HG03558 (cell line): ENCODE results near the gene MAP7.
"Not testable (repeated sequence)": the region's sequence is repeated elsewhere in the genome, so short reads cannot be mapped to it uniquely, and the experiment has no call there.

ENCODE experiments used
- ATAC-seq: cut with Tn5 transposase; IDR thresholded peaks from one replicate; pipeline ENCODE4 v1.9.1; 2021; ENCODE audit warnings: moderate number of reproducible peaks; ENCODE audit not compliant: unreplicated experiment; ENCODE audit errors: extremely low read depth

The MAP7 gene

GRCh38 chr6:136318676-136319075 lies 231.5 kb downstream of the MAP7 start:
- ATAC-seq, result no peak

GRCh38 chr6:136317971-136318370 lies 232.3 kb downstream of the MAP7 start:
- no peak for ATAC-seq

DNA sequence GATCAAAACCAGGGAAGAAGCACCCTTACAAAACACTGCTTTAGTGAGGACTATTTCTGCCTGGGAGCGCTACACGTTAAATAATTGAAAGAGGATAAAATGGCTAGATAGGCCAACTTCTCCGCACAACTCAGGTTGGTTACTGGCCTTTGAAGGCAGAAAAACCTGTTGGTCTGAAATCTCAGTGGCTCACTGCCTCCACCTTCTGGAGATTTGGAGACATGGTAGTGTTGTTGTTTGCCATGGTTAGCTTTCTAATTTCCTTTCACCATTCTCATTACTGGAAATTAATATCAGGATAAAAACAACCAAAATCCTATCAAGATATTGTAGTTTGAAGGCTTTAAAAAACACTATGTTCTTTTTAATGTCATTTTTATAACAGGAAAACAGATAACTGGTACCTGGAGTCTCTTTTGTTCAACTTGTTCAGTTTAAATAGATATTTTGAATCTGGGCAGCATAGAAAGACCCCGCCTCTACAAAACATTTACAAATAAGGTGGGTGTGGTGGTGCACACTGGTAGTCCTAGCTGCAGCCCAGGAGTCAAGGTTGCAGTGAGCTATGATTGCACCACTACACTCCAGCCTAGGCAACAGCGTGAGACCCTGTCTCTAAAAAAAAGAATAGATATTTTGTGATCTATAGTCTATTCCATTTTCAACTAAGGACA lies 233.1 kb downstream of the MAP7 start:
- ATAC-seq, result no peak

DNA sequence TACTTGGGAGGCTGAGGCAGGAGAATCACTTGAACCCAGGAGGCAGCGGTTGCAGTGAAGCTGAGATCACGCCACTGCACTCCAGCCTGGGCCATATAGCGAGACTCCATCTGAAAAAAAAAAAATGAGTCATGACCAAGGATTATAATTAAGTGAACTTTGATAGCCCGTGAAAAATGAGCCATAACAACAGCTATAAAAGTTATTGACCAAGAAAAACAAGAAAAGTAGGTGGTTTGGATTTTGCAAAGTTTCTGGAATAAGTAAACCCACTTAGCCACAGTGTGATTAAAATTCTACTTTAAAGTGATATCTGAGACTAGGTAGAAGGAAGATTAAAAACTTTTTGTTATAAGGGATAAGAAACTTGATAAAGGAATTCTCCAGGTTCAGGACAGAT lies 234.6 kb downstream of the MAP7 start:
- no peak for ATAC-seq

GRCh38 chr6:136312975-136313374 lies 237.2 kb downstream of the MAP7 start:
- no peak for ATAC-seq

DNA sequence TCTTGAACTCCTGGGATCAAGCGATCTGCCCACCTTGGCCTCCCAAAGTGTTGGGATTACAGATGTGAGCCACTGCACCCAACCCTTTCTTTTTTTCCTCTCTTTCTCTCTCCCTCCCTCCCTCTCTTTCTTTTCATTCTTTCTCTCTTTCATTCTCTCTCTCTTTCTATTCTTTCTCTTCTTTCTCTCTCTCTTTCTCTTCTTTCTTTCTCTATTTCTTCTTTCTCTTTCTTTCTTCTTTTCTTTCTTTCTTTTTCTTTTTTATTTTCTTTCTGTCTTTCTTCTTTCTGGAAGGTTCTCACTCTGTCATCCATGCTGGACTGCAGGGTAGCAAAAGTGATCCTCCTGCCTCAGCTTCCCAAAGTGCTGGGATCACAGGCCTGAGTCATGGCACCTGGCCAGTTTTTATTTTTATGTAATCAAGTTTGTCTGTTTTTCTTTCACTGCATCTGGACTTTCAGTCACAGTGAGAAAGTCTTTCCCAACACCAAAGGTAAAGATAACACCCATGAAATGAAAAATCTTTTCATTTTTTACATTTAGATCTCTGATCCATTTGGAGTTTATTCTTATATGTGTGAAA lies 240.4 kb downstream of the MAP7 start:
- no peak for ATAC-seq

DNA sequence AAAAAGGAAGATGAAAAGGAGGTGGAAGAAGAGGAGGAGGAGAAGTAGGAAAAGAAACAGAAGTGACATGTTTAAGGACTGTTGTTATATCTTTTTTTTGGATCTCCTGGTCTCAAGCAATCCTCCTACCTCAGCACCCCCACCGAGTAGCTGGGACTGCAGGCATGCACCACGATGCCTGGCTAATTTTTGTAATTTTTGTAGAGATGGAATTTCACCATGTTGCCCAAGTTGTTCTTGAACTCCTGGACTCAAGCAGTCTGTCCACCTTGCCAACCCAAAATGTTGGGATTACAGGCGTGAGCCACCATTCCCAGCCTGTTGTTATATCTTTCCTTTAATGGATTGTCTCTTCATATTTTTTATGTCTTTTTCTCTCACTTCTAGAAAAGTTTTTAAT lies 241.1 kb downstream of the MAP7 start:
- no peak for ATAC-seq

GRCh38 chr6:136308469-136308868 lies 241.8 kb downstream of the MAP7 start:
- ATAC-seq, result not testable (repeated sequence)

DNA sequence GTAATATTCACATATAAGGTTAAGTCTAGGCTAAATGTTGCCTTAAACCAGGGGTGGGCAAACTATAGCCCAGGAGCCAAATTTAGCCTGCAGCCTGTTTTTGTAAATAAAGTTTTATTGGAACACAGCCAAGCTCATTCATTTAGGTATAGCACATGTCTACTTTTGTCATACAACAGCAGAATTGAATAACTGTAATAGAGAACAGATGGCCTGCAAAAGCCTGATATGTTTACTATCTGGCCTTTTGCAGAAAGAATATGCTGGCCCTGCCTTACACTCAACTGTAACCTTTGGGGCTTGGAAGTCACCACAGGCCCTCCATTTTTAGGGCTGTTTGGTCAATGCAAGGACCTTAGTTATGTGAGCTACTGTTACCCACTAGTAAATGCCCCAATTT lies 242.9 kb downstream of the MAP7 start:
- ATAC-seq, result no peak

DNA sequence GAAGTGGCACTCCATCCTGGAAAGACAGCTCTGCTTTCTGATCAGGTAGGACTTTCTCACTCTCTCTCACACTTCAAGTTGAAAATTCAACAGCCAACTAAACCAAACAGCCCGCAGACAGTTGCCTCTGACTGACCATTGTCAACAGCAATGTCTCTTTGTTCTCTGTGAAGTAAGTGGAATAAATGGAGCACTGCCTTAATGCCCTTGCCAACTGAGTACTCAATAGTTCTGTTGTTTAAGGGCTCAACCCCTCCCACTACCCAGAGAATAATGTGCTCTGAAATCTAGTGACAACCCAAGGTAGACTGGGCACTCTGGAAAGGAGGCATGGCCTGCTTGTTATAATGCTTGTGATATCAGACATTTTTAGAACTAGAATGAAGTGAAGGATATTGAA lies 243.8 kb downstream of the MAP7 start:
- ATAC-seq, result no peak

- no peak for ATAC-seq
Observed at GRCh38 chr6:136304410-136304809, 245.8 kb downstream of the MAP7 start.

DNA sequence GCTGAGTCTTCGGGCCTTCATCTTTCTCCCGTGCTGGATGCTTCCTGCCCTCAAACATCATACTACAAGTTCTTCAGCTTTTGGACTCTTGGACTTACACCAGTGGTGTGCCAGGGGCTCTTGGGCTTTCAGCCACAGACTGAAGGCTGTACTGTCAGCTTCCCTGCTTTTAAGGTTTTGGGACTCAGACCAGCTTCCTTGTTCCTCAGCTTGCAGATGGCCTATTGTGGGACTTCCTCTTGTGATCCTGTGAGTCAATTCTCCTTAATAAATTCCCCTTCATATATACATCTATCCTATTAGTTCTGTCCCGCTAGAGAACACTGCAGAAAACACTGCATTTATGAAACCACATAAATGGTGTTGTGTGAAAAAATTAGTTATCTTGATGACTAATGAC lies 246.7 kb downstream of the MAP7 start:
- no peak for ATAC-seq

- no peak for ATAC-seq
Observed at GRCh38 chr6:136294621-136295020, 255.6 kb downstream of the MAP7 start.
